ENCODE results near the gene CYFIP1. TPM values are rescaled to one million over a fixed set of nuclear protein-coding genes. Genes with fewer than 3 reads are reported as not detected.

CYFIP1 gene
- total and polyA plus RNA-seq, 11 donors = 7.6 to 111 (median 32.8) TPM

DNA sequence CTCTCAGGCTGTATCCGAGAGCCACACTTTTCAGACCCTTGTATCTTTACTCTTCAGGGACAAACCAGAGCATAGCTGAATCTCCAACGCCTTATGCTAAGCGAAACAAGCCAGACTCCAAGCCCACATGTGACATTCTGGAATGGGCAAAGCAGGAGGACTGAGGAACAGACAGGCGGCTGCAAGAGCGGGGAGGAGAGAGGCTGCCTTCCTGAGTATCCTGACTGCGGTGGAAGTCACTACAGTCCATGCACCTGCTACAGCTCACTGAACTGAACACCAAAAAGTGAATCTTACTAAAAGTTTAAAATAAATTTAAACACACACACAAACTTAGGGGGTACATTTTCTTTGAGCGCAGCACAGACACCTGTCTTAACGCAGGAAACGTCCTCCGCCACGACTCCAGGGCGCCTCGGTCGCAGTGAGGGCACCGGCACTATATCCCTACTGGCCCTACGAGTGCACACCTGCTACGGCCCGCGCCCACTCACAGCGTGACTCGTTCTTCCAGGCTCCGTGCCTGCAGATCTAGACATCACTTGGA, 1.4 kb downstream of the CYFIP1 start:
- Histone ChIP-seq H3K4me3 (peak overlapping the region; percentile 70 to 99 (median 88)), H3K27me3 (no peaks in the 10 kb centered on the region), H3K36me3 (no peaks in the 10 kb centered on the region), H3K4me1 (peaks cover 0 to 39% (median 11%) of the 10 kb centered on the region in 12 donors), H3K27ac (peak overlapping the region in 7 of 12 donors; percentile 83 to 90 (median 86)), H3K9me3 (no peaks in the 10 kb centered on the region)
- ATAC-seq = peak in 3 of 4 donors; percentile 8 to 18 (median 15)
- DNase-seq = no peak
- intact Hi-C loops (cut with DNase I) = loop anchor here in 5 of 10 donors (2.0 to 5.0 kb wide), 3 partner anchors 18 to 36 kb away; no protein-coding TSS in a partner anchor
- WGBS, 4 donors = 14 to 17% (median 14%) methylated on average over 22 of the region's 22 CpGs
- TF ChIP-seq CTCF (IDR thresholded peaks at IDR 0.05) (no peak), POLR2A (IDR thresholded peaks at IDR 0.05) (no peak)

DNA sequence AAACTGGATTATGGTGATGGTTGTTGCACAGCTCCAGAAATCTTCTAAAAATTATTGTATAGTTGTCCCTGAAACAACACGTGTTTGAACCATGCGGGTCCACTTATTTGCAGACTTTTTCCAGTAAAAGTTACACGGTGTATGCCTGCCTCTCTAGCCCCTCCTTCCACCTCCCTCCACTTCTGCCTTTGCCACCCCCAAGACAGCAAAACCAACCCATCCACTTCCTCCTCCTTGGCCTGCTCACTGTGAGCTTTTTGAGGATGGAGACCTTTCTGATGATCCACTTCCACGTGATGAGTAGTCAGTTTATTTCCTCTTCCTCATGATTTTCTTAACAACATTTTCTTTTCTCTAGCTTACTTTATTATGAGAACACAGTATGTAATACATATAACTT, 5.4 kb downstream of the CYFIP1 start:
- TF ChIP-seq POLR2A (IDR thresholded peaks at IDR 0.05) (no peak), CTCF (IDR thresholded peaks at IDR 0.05) (no peak)
- H3K4me3 ChIP-seq = no peak overlapping the region
- WGBS, 4 donors = 54 to 78% (median 72%) methylated on average over 4 of the region's 4 CpGs
- DNase-seq = no peak
- peak in 3 of 4 donors; percentile 22 to 57 (median 38) for ATAC-seq
- H3K9me3 ChIP-seq = peaks cover 0 to 12% (median 0%) of the 10 kb centered on the region in 12 donors
- H3K36me3 ChIP-seq = no peaks in the 10 kb centered on the region
- no peaks in the 10 kb centered on the region for H3K27me3 ChIP-seq
- peaks cover 0 to 56% (median 8%) of the 10 kb centered on the region in 12 donors for H3K4me1 ChIP-seq
- intact Hi-C loops (cut with DNase I) = loop anchor here in 2 of 10 donors (5.0 kb wide), 1 partner anchor 32 kb away; no protein-coding TSS in a partner anchor
- H3K27ac ChIP-seq = peak overlapping the region in 1 of 12 donors; percentile 74

- peaks cover 0 to 57% (median 11%) of the 10 kb centered on the region in 12 donors for H3K4me1 ChIP-seq
- ATAC-seq (no peak), DNase-seq (no peak)
- intact Hi-C loops (cut with DNase I) = no loop called here
- TF ChIP-seq POLR2A (IDR thresholded peaks at IDR 0.05) (no peak), CTCF (IDR thresholded peaks at IDR 0.05) (no peak)
- no peaks in the 10 kb centered on the region for H3K36me3 ChIP-seq
- peak overlapping the region in 1 of 12 donors; percentile 73 for H3K27ac ChIP-seq
- peaks cover 0 to 18% (median 0%) of the 10 kb centered on the region in 12 donors for H3K9me3 ChIP-seq
- WGBS, 4 donors = 70 to 77% (median 72%) methylated on average over 4 of the region's 4 CpGs
- H3K27me3 ChIP-seq = no peaks in the 10 kb centered on the region
- H3K4me3 ChIP-seq = no peak overlapping the region
Measured at GRCh38 chr15:22973987-22974386, 6.2 kb downstream of the CYFIP1 start.

DNA sequence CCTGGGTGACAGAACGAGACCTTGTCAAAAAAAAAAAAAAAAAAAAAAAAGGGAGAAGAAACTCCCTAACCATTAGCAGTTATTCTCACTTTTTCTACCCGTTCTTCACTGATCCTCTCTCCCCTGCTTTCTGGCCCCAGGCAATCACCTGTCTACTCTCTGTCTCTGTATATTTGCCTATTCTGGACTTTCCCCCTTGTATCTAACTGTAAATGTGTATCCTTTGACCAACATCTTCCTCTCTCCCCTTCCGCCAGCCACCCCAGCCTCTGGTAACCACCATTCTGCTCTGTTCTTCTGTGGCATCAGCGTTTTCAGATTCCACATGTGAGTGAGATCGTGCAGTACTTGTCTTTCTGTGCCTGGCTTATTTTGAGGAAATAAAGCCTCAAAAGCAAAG, 6.9 kb downstream of the CYFIP1 start:
- ATAC-seq (peak in 2 of 4 donors; percentile 40 to 46), DNase-seq (no peak)
- H3K27me3 ChIP-seq = no peaks in the 10 kb centered on the region
- 65 to 74% (median 72%) methylated on average over 5 of the region's 5 CpGs for WGBS, 4 donors
- no peak for TF ChIP-seq CTCF (IDR thresholded peaks at IDR 0.05)
- no peak for TF ChIP-seq POLR2A (IDR thresholded peaks at IDR 0.05)
- no peaks in the 10 kb centered on the region for H3K36me3 ChIP-seq
- peaks cover under 1 to 57% (median 9%) of the 10 kb centered on the region in 12 donors for H3K4me1 ChIP-seq
- H3K4me3 ChIP-seq = no peak overlapping the region
- H3K9me3 ChIP-seq = peaks cover 0 to 18% (median 0%) of the 10 kb centered on the region in 12 donors
- intact Hi-C loops (cut with DNase I) = no loop called here
- H3K27ac ChIP-seq = peak overlapping the region in 1 of 12 donors; percentile 73

Measured in heart left ventricle (tissue), 16 donors.